ENCODE results near the gene KRI1.

Gene KRI1

GRCh38 chr19:10568826-10569651, 3.2 kb upstream of the KRI1 start, which contains the start of gene CDKN2D:
Gene CDKN2D, minus strand, starts transcription at chr19:10568979. Its CDS starts 326 bp downstream, at chr19:10568653.
- no peaks in the 10 kb centered on the region for H3K9me3 ChIP-seq (ENCODE audit: control insufficient read depth, low read length)
- no peaks in the 10 kb centered on the region for H3K36me3 ChIP-seq (ENCODE audit: control insufficient read depth, insufficient read depth, low read length)
- TF ChIP-seq CTCF (IDR thresholded peaks at IDR 0.05) = peak; percentile 68
- H3K4me2 ChIP-seq (ENCODE audit: low read length) = peak within 1 kb of the TSS; percentile 74
- H3K27me3 ChIP-seq (ENCODE audit: control insufficient read depth, insufficient read depth, low read length) = no peaks in the 10 kb centered on the region
- peak within 1 kb of the TSS; percentile 53 for H3K4me3 ChIP-seq (ENCODE audit: low read depth, low read length)
- peaks cover 14% of the 10 kb centered on the region for H3K4me1 ChIP-seq
- no peak within 1 kb of the TSS for H3K27ac ChIP-seq
- no peak within 1 kb of the TSS for H3K9ac ChIP-seq
- peak within 1 kb of the TSS; percentile 45 for H2AFZ ChIP-seq
- H3K79me2 ChIP-seq = no peaks in the 10 kb centered on the region

DNA sequence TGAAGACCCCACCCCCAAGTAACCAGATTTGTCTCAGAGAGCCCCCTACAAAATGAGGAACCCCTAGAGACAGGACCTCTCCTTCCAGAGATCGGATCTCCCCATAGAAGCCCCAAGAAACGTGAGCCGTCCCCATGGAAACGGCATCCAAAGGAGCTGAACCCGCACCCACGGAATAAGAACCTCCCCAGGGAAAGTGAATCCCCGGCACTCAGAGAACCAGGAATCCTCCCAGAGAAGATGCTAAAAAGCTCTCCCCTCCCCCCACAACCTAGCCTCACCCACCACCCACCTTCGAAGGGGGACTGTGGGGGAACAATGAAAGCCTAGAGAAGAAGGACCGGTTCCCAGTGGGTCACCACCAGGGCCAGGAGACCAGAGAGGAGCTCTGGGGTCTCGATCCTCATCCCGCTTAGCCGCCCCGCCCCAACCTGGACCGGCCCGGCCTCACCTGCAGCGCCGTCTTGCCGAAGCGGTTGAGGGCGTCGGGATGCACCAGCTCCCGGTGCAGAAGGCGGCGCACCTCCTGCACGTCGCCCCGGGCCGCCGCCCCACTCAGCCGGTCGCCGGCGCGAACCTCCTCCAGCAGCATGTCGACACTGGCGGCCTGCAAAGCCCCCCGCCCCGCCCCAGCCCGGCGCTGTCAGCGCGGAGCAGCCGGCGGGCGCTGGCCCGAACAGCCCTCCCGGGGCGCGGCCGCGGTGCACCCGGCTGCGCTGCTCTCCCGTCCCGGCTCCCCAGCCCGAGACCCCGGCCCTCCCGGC, 2.4 kb upstream of the KRI1 start:
- Histone ChIP-seq H3K9me3 (ENCODE audit: control insufficient read depth, low read length) (no peaks in the 10 kb centered on the region), H2AFZ (peak overlapping the region; percentile 45), H3K36me3 (ENCODE audit: control insufficient read depth, insufficient read depth, low read length) (no peaks in the 10 kb centered on the region), H3K9ac (no peak overlapping the region), H3K27me3 (ENCODE audit: control insufficient read depth, insufficient read depth, low read length) (no peaks in the 10 kb centered on the region), H3K27ac (no peak overlapping the region), H3K4me2 (ENCODE audit: low read length) (peak overlapping the region; percentile 72), H3K4me3 (ENCODE audit: low read depth, low read length) (peak overlapping the region; percentile 53), H3K4me1 (peaks cover 14% of the 10 kb centered on the region), H3K79me2 (no peaks in the 10 kb centered on the region)
- no peak for TF ChIP-seq CTCF (IDR thresholded peaks at IDR 0.05)

GRCh38 chr19:10567656-10568055, 1.8 kb upstream of the KRI1 start:
- no peak for TF ChIP-seq CTCF (IDR thresholded peaks at IDR 0.05)
- Histone ChIP-seq H3K27ac (no peak overlapping the region), H3K9ac (no peak overlapping the region), H2AFZ (no peak overlapping the region), H3K9me3 (ENCODE audit: control insufficient read depth, low read length) (no peaks in the 10 kb centered on the region), H3K27me3 (ENCODE audit: control insufficient read depth, insufficient read depth, low read length) (no peaks in the 10 kb centered on the region), H3K79me2 (no peaks in the 10 kb centered on the region), H3K4me1 (peaks cover 14% of the 10 kb centered on the region), H3K36me3 (ENCODE audit: control insufficient read depth, insufficient read depth, low read length) (no peaks in the 10 kb centered on the region), H3K4me2 (ENCODE audit: low read length) (peak overlapping the region; percentile 72), H3K4me3 (ENCODE audit: low read depth, low read length) (peak overlapping the region; percentile 53)

DNA sequence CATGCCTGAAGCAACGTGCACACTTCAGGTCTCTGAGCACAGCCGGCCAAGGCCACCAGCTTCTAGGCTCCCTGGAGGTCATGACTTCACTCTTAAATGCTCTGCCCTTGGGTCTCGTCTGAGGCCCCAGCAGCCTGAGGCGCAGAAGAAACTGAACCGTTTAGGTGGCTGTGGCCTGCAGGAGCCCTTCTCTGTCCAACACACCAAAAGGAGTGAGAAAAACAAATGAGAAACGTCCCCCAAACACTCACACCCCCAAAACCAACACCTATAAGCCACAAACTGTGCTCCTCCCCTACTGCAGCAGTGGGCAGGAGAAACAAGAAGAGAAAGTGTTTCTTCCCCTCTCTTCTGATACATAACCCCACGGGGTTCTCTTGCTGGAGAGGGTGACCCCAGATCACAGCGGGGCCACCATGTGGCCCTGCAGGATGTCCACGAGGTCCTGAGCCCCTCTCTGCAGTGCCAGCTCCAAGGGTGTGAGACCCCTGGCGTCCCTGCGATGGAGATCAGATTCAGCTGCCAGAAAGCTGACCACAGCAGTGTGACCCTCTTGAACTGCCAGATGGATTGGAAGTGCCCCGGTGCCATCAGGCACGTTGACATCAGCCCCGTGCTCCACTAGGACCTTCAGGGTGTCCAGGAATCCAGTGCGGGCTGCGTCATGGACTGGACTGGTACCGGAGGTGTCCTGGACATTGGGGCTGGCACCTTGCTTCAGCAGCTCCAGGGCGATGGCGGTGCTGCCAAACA, 1.0 kb upstream of the KRI1 start:
- peak overlapping the region; percentile 86 for H3K4me3 ChIP-seq (ENCODE audit: low read depth, low read length)
- no peaks in the 10 kb centered on the region for H3K9me3 ChIP-seq (ENCODE audit: control insufficient read depth, low read length)
- TF ChIP-seq CTCF (IDR thresholded peaks at IDR 0.05) = no peak
- no peaks in the 10 kb centered on the region for H3K27me3 ChIP-seq (ENCODE audit: control insufficient read depth, insufficient read depth, low read length)
- H3K36me3 ChIP-seq (ENCODE audit: control insufficient read depth, insufficient read depth, low read length) = no peaks in the 10 kb centered on the region
- H2AFZ ChIP-seq = no peak overlapping the region
- peaks cover 14% of the 10 kb centered on the region for H3K4me1 ChIP-seq
- H3K4me2 ChIP-seq (ENCODE audit: low read length) = no peak overlapping the region
- no peaks in the 10 kb centered on the region for H3K79me2 ChIP-seq
- peak overlapping the region; percentile 85 for H3K27ac ChIP-seq
- no peak overlapping the region for H3K9ac ChIP-seq

All from parathyroid adenoma (tissue), 2 donors.